GM20000 (cell line): Measurements from ENCODE around the gene HOXA13.

Experiments
- DNase-seq: peaks from one replicate; pipeline ENCODE4 v3.0.0; 2012; ENCODE audit warnings: low spot score
- CTCF ChIP-seq: IDR thresholded peaks from 2 replicates; pipeline ENCODE4 v1.5.1; 2012; ENCODE audit warnings: mild to moderate bottlenecking, control low read depth; ENCODE audit errors: extremely low read depth, missing control alignments

Gene HOXA13

GRCh38 chr7:27184337-27185012, 15.4 kb downstream of the HOXA13 start:
- no peak for TF ChIP-seq CTCF
- no peak for DNase-seq

GRCh38 chr7:27183682-27184336, 16.1 kb downstream of the HOXA13 start:
- TF ChIP-seq CTCF: no peak
- DNase-seq: no peak

GRCh38 chr7:27182861-27183681, 16.8 kb downstream of the HOXA13 start:
- no peak for DNase-seq
- TF ChIP-seq CTCF: no peak

- no peak for TF ChIP-seq CTCF
- no peak for DNase-seq
These were observed 17.5 kb downstream of the HOXA13 start for GRCh38 chr7:27182285-27182841.

GRCh38 chr7:27181795-27182275, 18.1 kb downstream of the HOXA13 start:
- no peak for DNase-seq

More at GRCh38 chr7:27181795-27182275, 18.1 kb downstream of the HOXA13 start:
- no peak for TF ChIP-seq CTCF
